ENCODE data around the gene GMPPA. TPM values are rescaled to one million over a fixed set of nuclear protein-coding genes. Genes with fewer than 3 reads are reported as not detected.
A peak's percentile ranks its signal among the peaks of the same experiment; 100 is the strongest.

GMPPA gene
- total RNA-seq, 1 donor from 2014 or later, result 21.6 TPM

DNA sequence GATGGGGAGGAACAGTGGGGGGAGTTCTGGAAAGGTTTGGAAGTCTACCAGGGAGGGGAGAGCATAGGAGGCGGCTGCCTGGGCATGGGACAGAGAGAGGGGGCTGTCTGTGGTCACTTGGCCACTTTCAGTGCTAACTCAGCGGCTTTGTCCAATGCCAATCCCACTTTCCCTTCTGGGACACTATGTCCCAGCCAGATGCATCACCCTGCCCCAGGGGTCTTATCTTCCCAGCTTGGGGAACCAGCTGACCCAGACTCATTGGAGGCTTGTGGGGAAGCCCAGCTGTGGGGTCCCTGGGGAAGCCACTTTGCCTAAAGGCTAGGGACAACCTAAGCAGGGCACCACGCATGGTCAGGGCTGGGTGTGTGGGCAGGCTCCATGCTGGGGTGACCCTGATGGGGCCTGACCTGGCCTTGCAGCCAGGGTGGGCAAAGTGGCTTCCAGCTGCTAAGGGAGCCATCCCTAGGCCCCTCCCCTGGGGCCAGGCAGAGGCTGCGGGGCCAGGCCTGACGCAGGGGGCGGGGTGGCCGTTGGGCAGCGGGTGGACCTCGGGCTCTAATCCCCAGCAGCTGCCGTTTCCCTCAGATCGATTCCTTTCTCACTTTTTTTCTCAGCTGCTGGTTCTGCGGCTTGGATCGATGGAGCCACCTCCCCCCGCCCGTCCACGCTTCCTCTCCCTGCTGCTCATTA lies 14.0 kb downstream of the GMPPA start:
- ATAC-seq (no peak), DNase-seq (no peak)
- intact Hi-C loops (cut with micrococcal nuclease), result no loop called here

GRCh38 chr2:219513787-219514186 lies 15.1 kb downstream of the GMPPA start:
- DNase-seq (no peak), ATAC-seq (no peak)
- intact Hi-C loops (cut with micrococcal nuclease), result no loop called here

- DNase-seq (no peak), ATAC-seq (peak; percentile 32)
- intact Hi-C loops (cut with micrococcal nuclease), result no loop called here
Measured at GRCh38 chr2:219514196-219514761, 15.6 kb downstream of the GMPPA start, which contains the start of gene ASIC4. TSS of gene ASIC4 (plus strand) at chr2:219514482. CDS start at chr2:219514725, 243 bp downstream.

GRCh38 chr2:219514836-219515235 lies 16.1 kb downstream of the GMPPA start:
- intact Hi-C loops (cut with micrococcal nuclease), result no loop called here
- ATAC-seq, result no peak
- no peak for DNase-seq

DNA sequence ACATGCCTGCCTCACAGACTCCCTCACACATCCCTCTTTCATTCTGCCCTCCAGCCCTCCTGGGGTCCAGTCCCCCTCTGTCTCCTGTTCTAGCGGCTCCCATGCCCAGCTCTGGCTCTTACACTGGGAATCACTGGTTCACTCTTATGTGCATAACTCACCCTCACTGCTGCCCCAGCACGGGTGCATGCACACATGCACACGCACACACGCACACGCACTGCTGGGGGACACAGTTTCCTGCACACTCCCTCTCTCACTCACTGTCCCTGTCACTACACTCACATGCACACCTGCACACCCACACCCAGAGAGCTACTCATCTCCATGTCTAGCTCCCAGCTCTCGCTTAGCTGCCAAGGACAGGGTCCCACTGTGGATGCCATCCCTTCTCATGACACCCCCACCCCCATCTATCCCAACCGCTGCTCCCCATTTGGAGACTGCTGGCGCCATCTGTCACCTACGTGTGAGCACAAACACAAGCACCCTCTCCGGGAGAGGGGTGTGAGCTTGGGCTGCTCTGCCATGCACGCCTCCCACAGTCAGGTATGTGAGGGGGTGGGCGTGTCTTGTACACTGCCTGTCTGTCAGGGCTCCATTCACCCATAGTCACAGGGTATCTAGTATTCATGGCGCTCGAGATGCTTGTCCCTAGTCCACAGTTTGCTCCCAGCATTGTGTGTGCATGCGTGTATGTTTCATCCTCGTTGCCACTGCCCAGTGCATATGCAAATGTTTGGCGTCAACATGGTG lies 17.4 kb downstream of the GMPPA start:
- no peak for ATAC-seq
- intact Hi-C loops (cut with micrococcal nuclease), result no loop called here
- DNase-seq, result no peak

DNA sequence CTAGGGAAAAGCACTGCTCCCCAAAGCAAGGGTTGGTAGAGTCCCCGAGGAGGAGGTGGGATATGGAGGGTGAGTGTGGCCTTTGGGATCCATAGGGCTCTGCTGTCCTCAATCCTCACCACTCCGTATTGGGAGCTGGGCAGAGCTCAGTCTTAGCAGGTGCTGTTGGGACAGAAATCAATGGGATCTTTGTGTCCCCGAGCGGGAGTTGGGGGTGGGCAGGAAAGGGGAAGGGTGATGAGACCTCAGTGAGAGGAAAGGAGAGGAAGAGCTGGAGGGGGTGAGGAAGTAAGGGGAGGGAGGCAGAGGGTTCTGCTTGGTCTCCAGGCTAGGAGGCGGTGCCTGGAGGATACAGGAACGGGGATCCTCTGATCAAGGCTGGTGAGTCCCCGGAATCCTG lies 18.2 kb downstream of the GMPPA start:
- ATAC-seq (no peak), DNase-seq (no peak)
- intact Hi-C loops (cut with micrococcal nuclease), result no loop called here

DNA sequence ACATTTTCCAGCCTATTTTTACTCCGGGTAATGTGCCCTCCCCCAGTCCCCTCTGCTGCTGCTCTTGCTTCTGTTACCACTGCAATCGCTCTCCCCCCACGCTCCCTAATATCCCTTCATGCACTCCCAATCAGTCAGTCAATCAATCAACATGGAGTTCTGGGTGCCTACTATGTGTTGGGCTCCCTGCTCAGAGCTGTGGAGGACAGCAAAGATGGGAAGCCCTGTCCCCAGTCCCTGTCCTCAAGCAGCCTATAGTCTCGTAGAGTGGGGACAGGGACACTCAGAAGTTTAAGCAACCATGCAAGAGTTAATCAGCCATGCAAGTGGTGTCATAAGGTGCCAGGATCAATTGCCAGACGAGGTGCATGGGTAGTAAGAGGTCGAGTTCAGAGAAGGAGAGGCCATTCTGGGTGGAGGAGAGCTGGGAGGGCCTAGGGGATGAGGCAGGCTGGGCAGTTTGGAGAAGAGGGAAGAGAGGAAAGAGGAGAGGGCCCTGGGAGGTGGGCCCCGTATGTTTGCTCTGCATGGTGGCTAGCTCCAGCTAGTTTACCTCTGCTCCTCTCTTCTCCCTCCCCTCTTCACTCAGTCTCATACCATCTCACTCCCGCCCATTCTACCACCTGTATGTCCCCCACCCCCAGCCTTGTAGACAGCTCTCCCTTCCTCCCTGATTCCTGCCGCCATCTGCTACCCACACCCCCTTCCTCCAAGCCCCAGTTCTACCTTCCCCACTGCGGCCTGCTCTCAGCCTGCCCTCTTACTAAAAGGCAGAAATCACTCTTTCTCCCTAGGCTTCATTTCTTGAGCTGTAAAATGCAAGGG lies 19.5 kb downstream of the GMPPA start:
- intact Hi-C loops (cut with micrococcal nuclease), result no loop called here

DNA sequence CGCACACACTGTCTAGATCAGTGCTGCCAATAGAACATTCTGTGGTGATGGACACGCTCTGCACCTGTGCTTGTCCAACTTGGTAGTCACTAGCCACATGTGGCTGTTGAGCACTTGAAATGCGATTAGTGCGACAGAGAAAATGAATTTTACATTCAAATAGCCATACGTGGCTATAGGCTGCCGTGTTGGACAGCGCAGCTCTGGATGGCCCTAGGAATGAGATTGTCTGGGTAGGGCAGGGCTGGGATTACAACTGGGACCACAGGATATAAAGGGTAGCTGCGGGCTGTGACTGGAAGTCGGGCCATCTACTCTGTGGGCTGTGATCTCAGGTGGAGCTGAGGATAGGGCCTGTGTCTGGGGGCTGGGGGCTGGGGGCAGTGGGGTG lies 20.8 kb downstream of the GMPPA start:
- ATAC-seq (no peak), DNase-seq (no peak)
- intact Hi-C loops (cut with micrococcal nuclease), result no loop called here

More for the DNA sequence above, 19.5 kb downstream of the GMPPA start:
- DNase-seq (no peak), ATAC-seq (no peak)

DNA sequence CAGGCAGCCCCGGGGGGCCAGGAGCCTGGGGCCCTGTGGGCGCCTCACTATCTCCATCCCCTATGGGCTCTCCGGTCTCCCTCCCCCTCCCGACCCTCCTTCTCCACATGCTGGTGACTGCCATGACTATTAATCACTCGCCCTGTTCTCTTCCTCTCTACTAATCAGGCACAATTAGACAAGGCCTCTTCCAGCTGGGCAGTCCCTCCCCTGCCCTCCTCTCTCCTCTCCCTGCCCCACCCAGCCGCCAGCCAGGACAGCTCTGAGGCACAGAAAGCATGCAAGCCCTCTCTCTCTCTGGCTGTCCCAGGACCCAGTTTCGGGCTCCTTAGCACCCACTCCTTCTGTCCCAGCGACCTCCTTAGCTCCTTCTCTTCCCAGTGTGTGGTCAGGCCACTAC lies 21.4 kb downstream of the GMPPA start:
- ATAC-seq (peak; percentile 15), DNase-seq (no peak)
- intact Hi-C loops (cut with micrococcal nuclease), result loop anchor here (10.0 kb wide), 1 partner anchor 115 kb away; no protein-coding TSS in a partner anchor

GRCh38 chr2:219521066-219521880 lies 22.6 kb downstream of the GMPPA start:
- ATAC-seq, result peak; percentile 71
- intact Hi-C loops (cut with micrococcal nuclease), result loop anchor here (10.0 kb wide), 1 partner anchor 116 kb away; no protein-coding TSS in a partner anchor
- peak; percentile 64 for DNase-seq

- peak; percentile 42 for DNase-seq
- ATAC-seq, result peak; percentile 13
- intact Hi-C loops (cut with micrococcal nuclease), result loop anchor here (10.0 kb wide), 1 partner anchor 118 kb away; no protein-coding TSS in a partner anchor
Measured at GRCh38 chr2:219522111-219523030, 23.7 kb downstream of the GMPPA start.

GRCh38 chr2:219523031-219523671 lies 24.5 kb downstream of the GMPPA start:
- intact Hi-C loops (cut with micrococcal nuclease), result loop anchor here (10.0 kb wide), 1 partner anchor 118 kb away; no protein-coding TSS in a partner anchor
- ATAC-seq (no peak), DNase-seq (no peak)

GRCh38 chr2:219524817-219525216 lies 26.1 kb downstream of the GMPPA start:
- intact Hi-C loops (cut with micrococcal nuclease), result loop anchor here (10.0 kb wide), 1 partner anchor 120 kb away; no protein-coding TSS in a partner anchor
- DNase-seq (no peak), ATAC-seq (no peak)

GRCh38 chr2:219525533-219526232 lies 27.0 kb downstream of the GMPPA start:
- DNase-seq (no peak), ATAC-seq (no peak)
- intact Hi-C loops (cut with micrococcal nuclease), result loop anchor here (10.0 kb wide), 1 partner anchor 121 kb away; no protein-coding TSS in a partner anchor

GRCh38 chr2:219526320-219527075 lies 27.8 kb downstream of the GMPPA start:
- intact Hi-C loops (cut with micrococcal nuclease), result loop anchor here (10.0 kb wide), 1 partner anchor 122 kb away; no protein-coding TSS in a partner anchor
- DNase-seq (no peak), ATAC-seq (peak; percentile 2)
